HG03103 (cell line): ENCODE measurements around the gene IGSF1.
"Not testable (repeated sequence)": the region's sequence is repeated elsewhere in the genome, so short reads cannot be mapped to it uniquely, and the experiment has no call there.

Experiments used
- ATAC-seq: cut with Tn5 transposase; IDR thresholded peaks from one replicate; pipeline ENCODE4 v1.9.1; 2021; ENCODE audit warnings: low read depth; ENCODE audit not compliant: unreplicated experiment

The IGSF1 gene

GRCh38 chrX:131277543-131278136 lies 11.5 kb downstream of the IGSF1 start:
- no peak for ATAC-seq

DNA sequence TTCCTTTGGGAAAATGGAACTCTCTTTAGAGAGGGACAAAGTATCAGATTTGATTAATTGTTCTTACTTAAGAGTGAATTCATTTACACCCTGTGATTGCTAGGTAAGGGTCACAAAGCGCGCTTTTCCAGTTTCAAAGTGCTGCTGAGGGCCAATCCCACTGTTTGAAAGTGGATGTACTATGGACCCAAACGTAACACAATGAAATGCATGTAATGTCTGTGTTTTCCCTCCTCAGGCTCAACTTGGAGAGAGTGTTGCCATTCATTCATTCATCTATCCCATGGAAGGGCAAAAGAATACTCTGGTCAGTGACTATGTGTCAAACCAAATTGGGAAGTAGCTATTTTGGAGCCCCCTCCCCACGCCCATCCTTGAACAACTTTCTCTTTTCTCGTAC lies 16.1 kb downstream of the IGSF1 start:
- ATAC-seq = no peak

- no peak for ATAC-seq
Measured at GRCh38 chrX:131271826-131272225, 17.3 kb downstream of the IGSF1 start.

DNA sequence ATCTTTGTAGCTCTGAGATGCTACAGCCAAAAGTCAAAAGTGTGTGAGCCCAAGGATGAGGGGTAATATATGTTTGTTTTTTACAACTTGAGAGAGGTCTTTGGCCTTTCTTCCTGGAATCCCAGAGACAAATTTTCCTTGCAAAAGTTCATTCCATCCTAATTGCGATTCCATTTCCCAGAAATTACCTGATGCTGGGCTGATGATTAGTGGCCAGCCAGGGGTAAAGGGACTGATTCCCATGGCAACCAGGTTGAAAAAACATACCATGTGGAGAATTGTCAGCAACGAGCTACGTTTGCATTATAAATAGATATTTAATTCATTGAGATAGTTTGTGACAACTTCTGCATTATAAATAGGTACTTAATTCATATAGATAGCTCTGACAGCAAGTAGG lies 17.8 kb downstream of the IGSF1 start:
- ATAC-seq = no peak

GRCh38 chrX:131270080-131270479 lies 19.0 kb downstream of the IGSF1 start:
- no peak for ATAC-seq

GRCh38 chrX:131264665-131265064 lies 24.4 kb downstream of the IGSF1 start:
- no peak for ATAC-seq

GRCh38 chrX:131264053-131264452 lies 25.1 kb downstream of the IGSF1 start:
- ATAC-seq = no peak

GRCh38 chrX:131262738-131263679 lies 26.1 kb downstream of the IGSF1 start:
- ATAC-seq = no peak

DNA sequence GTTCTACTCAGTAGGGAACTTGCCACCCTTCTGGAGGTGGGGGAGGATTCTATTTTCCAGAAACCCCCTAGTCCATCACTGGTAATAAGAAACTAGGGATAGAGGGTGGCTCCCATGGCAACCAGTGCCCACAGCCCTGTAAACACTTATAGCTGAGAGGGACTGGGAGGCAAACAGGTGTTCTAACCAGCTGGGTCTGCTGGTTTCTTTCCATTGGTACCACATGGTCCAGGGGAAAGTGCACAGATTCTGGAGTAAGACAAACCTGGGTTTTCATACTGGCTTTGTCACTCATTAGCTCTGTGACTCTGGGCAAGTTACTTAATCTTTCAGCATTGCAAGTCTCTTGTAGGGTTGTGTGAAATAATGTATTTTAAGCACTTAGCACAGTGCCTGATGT lies 26.9 kb downstream of the IGSF1 start:
- ATAC-seq = no peak

DNA sequence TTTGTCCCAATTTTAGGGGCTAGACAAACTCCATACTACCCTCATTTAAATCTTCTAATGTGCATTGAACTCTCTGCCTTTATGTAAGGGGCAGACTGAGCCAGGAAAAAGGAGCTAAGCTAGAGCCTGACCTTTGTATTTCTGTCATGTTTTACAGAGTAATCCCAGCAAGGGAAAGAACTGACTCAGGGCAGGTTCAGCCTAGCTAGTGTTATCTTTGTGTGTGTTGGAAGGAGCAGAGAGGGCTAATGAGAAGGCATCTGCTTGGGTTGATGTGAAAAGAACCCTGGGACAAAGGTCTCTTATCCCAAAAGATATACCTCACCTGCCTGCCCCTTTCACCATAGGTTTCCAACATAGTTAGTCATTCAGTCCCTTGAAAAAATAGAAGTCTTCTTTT lies 31.7 kb downstream of the IGSF1 start:
- ATAC-seq = no peak

GRCh38 chrX:131250984-131251738 lies 37.9 kb downstream of the IGSF1 start:
- ATAC-seq = not testable (repeated sequence)

GRCh38 chrX:131239057-131239456 lies 50.0 kb downstream of the IGSF1 start:
- no peak for ATAC-seq

GRCh38 chrX:131237363-131237762 lies 51.7 kb downstream of the IGSF1 start:
- ATAC-seq = no peak

DNA sequence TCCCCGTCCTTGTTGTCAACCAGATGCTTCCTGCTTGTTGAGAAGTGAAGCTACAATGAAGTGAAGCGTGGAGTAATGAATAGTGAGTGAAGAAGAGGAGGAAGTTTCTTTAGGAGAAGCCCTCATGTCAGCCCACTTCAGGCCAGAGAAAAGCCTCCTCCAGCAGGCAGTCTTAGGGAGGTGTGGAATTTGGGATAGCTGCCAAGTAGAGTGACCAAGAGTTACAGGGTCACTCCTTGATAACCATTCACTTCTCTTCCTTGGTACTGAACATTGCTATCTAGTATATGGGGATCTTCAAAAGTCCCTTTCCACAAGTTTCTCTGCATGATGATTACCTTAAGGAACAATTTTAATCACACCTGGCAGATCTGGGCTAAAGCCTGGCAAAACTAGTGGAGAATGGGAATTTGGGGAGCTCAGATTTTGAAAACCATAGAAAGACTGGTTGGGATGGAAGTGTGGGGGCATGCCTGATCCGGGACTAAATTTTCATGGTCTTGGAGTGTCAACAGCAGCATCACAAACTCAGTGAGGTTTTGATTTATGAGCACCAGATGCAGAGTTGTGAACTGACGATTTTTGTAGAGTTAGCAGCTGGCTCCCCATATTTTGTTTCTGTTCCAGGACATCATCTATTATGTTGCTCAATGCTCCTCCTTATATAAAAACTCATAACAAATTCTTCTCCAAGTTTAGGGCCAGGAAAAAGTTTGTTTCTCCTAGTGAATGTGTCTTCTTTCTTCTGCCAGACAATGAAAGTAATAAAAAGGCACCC lies 53.1 kb downstream of the IGSF1 start:
- no peak for ATAC-seq

DNA sequence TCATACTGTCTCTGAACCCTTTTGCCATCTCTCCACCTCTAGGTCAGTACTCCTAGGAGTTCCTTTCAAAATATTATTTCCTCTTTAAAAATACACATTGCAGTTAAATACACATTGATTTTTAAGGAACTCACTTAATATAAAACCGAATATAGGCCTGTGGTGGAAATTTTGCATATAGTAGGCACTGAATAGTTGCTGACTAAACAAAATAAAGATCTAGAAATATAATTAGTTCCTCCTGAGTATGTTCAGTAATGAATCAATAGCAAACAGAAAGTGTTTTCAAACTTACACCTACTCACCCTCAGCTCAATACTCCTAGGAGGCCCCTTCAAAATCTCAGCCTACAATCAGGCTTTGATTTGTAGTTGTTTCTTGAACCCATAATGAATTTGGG lies 61.5 kb downstream of the IGSF1 start:
- no peak for ATAC-seq

DNA sequence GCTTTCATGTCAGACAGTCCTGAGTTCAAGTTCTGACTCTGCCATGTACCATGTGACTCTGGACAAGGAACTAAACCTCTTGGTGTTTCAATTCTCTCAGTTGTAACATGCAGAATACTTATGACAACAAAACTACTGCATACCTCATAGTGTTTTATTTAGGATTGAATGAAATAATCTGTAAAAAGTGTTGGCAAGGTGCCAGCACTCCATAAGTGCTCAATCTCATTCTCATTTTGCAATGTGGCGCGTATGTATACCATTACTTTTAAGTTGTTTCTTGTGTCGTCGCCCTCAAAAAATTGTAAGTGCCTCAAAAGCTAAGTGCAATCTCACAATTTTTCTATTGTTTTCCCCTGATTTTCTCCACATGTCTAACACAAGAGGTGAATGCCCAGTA lies 62.5 kb downstream of the IGSF1 start:
- no peak for ATAC-seq

GRCh38 chrX:131225078-131225477 lies 64.0 kb downstream of the IGSF1 start:
- no peak for ATAC-seq
